HL-60 (cell line): ENCODE measurements around the gene AP1G1.

Experiments
- GABPA ChIP-seq: IDR thresholded peaks from 2 replicates; pipeline ENCODE4 v1.6.1; 2012; ENCODE audit warnings: low read depth
- TF ChIP-seq, protein P1 (sequence below): IDR thresholded peaks from one replicate; pipeline ENCODE4 v1.5.1; 2011; ENCODE audit warnings: low read length, control low read depth, inconsistent platforms; ENCODE audit not compliant: insufficient read depth

DNA sequence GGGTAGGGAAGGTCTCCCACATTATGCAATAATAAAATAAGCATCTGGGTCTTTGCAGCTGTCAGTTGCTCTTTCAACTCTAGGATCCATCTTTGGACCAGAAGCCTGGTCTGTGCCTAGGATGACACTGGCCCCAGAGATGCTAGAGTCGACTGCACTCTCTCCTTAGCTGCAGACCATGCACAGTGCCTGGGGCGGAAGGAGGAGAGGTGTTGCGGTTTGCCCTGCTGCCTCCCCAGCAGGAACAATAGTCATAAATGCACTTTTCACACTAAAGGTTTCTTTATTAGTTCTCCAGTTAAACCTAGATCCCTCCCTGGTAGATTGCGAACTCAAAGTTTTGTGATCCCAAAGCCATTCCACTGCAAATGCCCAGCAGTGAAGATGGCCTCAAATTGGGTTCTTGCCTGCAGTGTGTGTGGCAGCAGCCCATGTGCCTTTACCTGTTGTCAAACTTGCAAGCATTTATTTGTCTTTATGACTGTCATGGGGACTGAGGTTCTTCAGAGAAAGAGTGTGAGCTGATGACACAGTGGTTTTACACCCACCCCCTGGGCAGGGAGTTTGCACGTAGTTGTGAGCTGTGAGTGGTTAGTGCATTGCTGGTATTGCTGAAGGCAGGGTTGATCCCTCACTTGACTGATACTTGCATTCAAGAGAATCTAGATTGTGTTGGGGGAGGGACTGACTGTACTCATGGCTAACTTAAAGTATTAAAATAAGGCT is 47.5 kb upstream of the AP1G1 start:
- TF ChIP-seq, protein P1, sequence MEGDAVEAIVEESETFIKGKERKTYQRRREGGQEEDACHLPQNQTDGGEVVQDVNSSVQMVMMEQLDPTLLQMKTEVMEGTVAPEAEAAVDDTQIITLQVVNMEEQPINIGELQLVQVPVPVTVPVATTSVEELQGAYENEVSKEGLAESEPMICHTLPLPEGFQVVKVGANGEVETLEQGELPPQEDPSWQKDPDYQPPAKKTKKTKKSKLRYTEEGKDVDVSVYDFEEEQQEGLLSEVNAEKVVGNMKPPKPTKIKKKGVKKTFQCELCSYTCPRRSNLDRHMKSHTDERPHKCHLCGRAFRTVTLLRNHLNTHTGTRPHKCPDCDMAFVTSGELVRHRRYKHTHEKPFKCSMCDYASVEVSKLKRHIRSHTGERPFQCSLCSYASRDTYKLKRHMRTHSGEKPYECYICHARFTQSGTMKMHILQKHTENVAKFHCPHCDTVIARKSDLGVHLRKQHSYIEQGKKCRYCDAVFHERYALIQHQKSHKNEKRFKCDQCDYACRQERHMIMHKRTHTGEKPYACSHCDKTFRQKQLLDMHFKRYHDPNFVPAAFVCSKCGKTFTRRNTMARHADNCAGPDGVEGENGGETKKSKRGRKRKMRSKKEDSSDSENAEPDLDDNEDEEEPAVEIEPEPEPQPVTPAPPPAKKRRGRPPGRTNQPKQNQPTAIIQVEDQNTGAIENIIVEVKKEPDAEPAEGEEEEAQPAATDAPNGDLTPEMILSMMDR, result no peak
- no peak for TF ChIP-seq GABPA
